Measurements from ENCODE around the gene ANO8. TPM values are rescaled to one million over a fixed set of nuclear protein-coding genes. Genes with fewer than 3 reads are reported as not detected.

ANO8 gene
- polyA plus RNA-seq, 1 of the 3 experiments (the other 2 are of a cell fraction) = 7.8 TPM

- POLR2A ChIA-PET = interaction anchor here (0.7 kb wide), 1 partner anchor 411 kb away, joined by 6 read pairs; no protein-coding TSS in a partner anchor
- Histone ChIP-seq H3K4me2 (no peak overlapping the region), H2AFZ (ENCODE audit: low read depth) (peak overlapping the region; percentile 55), H3K9me2 (no peaks in the 10 kb centered on the region), H3K27ac (ENCODE audit: low read depth in 2 of 2, low read length in 1 of 2) (no peak overlapping the region), H3K9me3 (no peaks in the 10 kb centered on the region), H3K27me3 (ENCODE audit: insufficient read depth) (no peaks in the 10 kb centered on the region), H3K79me2 (ENCODE audit: insufficient read depth) (no peaks in the 10 kb centered on the region), H3K4me3 (ENCODE audit: low read depth in 2 of 2, low read length in 1 of 2) (no peak overlapping the region), H3K9ac (no peak overlapping the region), H4K20me1 (ENCODE audit: insufficient read depth) (no peaks in the 10 kb centered on the region), H3K4me1 (ENCODE audit: control insufficient read depth in 1 of 2, insufficient read depth in 2 of 2, low read depth in 1 of 2, low read length in 1 of 2) (peaks cover 5 to 6% of the 10 kb centered on the region in 2 experiments; a peak in 1 of 4 replicates), H3K36me3 (replicated peaks in 1 of 2; ENCODE audit: control insufficient read depth in 1 of 2, insufficient read depth in 2 of 2, low read length in 1 of 2) (peaks cover 0 to 5% of the 10 kb centered on the region in 2 experiments), H3F3A (replicated peaks; ENCODE audit: insufficient read depth) (no peaks in the 10 kb centered on the region)
- 34% methylated on average over 11 of the region's 24 CpGs for WGBS (ENCODE audit: low lambda C conversion rate)
- TF ChIP-seq SIN3A (IDR thresholded peaks at IDR 0.05; ENCODE audit: borderline replicate concordance, low read depth, low read length) (no peak), ELF1 (IDR thresholded peaks at IDR 0.05) (peak; percentile 76), SMC3 (IDR thresholded peaks at IDR 0.05; ENCODE audit: low read depth, low read length) (peak; percentile 88), RAD21 (IDR thresholded peaks at IDR 0.05; ENCODE audit: low read length) (peak; percentile 84), CTCF (IDR thresholded peaks at IDR 0.05) (peak; percentile 84), MXI1 (IDR thresholded peaks at IDR 0.05; ENCODE audit: low read depth, low read length) (no peak)
- peak; percentile 89 for DNase-seq
- CTCF ChIA-PET = interaction anchor here (0.7 to 8.9 kb wide), 15 partner anchors 10 to 508 kb away, joined by 3 to 80 read pairs (median 4); partner anchors contain the start of genes ANKLE1 and CCDC194
Observed at GRCh38 chr19:17346109-17346671, 11.5 kb upstream of the ANO8 start.

GRCh38 chr19:17341845-17342244, 7.2 kb upstream of the ANO8 start:
- ChIA-PET POLR2A (no interaction called here), CTCF (interaction anchor here (1.0 to 8.9 kb wide), 3 partner anchors 43 to 54 kb away, joined by 3 to 80 read pairs (median 69); no protein-coding TSS in a partner anchor)
- H3K27me3 ChIP-seq (ENCODE audit: insufficient read depth) = no peaks in the 10 kb centered on the region
- no peak overlapping the region for H3K4me2 ChIP-seq
- H3K4me3 ChIP-seq (ENCODE audit: low read depth in 2 of 2, low read length in 1 of 2) = no peak overlapping the region
- H3K4me1 ChIP-seq (ENCODE audit: control insufficient read depth in 1 of 2, insufficient read depth in 2 of 2, low read depth in 1 of 2, low read length in 1 of 2) = peaks cover 0 to 9% of the 10 kb centered on the region in 2 experiments; a peak in 1 of 4 replicates
- H3K9ac ChIP-seq = no peak overlapping the region
- H2AFZ ChIP-seq (ENCODE audit: low read depth) = no peak overlapping the region
- no peak for DNase-seq
- H3F3A ChIP-seq (replicated peaks; ENCODE audit: insufficient read depth) = peaks cover 3% of the 10 kb centered on the region
- no peak overlapping the region for H3K27ac ChIP-seq (ENCODE audit: low read depth in 2 of 2, low read length in 1 of 2)
- H3K9me3 ChIP-seq = no peaks in the 10 kb centered on the region
- 94% methylated on average over 7 of the region's 7 CpGs for WGBS (ENCODE audit: low lambda C conversion rate)
- no peaks in the 10 kb centered on the region for H3K9me2 ChIP-seq
- H3K79me2 ChIP-seq (ENCODE audit: insufficient read depth) = peaks cover 8% of the 10 kb centered on the region; the same call in 1 of the 2 replicates
- no peaks in the 10 kb centered on the region for H4K20me1 ChIP-seq (ENCODE audit: insufficient read depth)
- peaks cover 0 to 7% of the 10 kb centered on the region in 2 experiments for H3K36me3 ChIP-seq (replicated peaks in 1 of 2; ENCODE audit: control insufficient read depth in 1 of 2, insufficient read depth in 2 of 2, low read length in 1 of 2)
- TF ChIP-seq GATA2 (CRISPR knock-in tag; IDR thresholded peaks at IDR 0.05) = no peak
- TF ChIP-seq MEF2A (IDR thresholded peaks at IDR 0.05; ENCODE audit: borderline replicate concordance, low read depth) = no peak
- TF ChIP-seq RXRA (IDR thresholded peaks at IDR 0.05; ENCODE audit: borderline replicate concordance, low read depth) = no peak
- no peak for TF ChIP-seq ZBTB33 (IDR thresholded peaks at IDR 0.05; ENCODE audit: borderline replicate concordance, low read depth)
- TF ChIP-seq MAX (IDR thresholded peaks at IDR 0.05; ENCODE audit: low read depth) = no peak
- TF ChIP-seq REST (IDR thresholded peaks at IDR 0.05; ENCODE audit: low read depth, low read length) = no peak
- TF ChIP-seq RCOR1 (IDR thresholded peaks at IDR 0.05; ENCODE audit: low read length) = no peak
- TF ChIP-seq GABPA (IDR thresholded peaks at IDR 0.05; ENCODE audit: low read depth) = no peak
- no peak for TF ChIP-seq EP300 (IDR thresholded peaks at IDR 0.05; ENCODE audit: borderline replicate concordance in 1 of 2, low read depth in 1 of 2, low read length in 1 of 2)
- TF ChIP-seq RAD21 (IDR thresholded peaks at IDR 0.05; ENCODE audit: low read length) = no peak
- no peak for TF ChIP-seq EZH2phosphoT487 (IDR thresholded peaks at IDR 0.05; ENCODE audit: borderline replicate concordance, low read depth)
- no peak for TF ChIP-seq FOXJ3 (CRISPR knock-in tag; IDR thresholded peaks at IDR 0.05)
- TF ChIP-seq USF1 (IDR thresholded peaks at IDR 0.05; ENCODE audit: borderline replicate concordance, low read depth) = no peak

Data from SK-N-SH (cell line).